ENCODE results near the gene KLC4.
"Not testable (repeated sequence)": the region's sequence is repeated elsewhere in the genome, so short reads cannot be mapped to it uniquely, and the experiment has no call there.

The KLC4 gene

GRCh38 chr6:43096451-43097097 is 37.1 kb downstream of the KLC4 start:
- DNase-seq, result peak; percentile 66

- no peak for DNase-seq
Measured at GRCh38 chr6:43097098-43097489, 37.7 kb downstream of the KLC4 start.

- no peak for DNase-seq
Measured at GRCh38 chr6:43097502-43097901, 38.1 kb downstream of the KLC4 start.

GRCh38 chr6:43101497-43101896 is 42.1 kb downstream of the KLC4 start:
- no peak for DNase-seq

- DNase-seq, result no peak
Measured at GRCh38 chr6:43103253-43103876, 43.9 kb downstream of the KLC4 start.

- DNase-seq, result no peak
Measured at GRCh38 chr6:43105538-43106222, 46.2 kb downstream of the KLC4 start.

- no peak for DNase-seq
Measured at GRCh38 chr6:43107344-43108062, 48.1 kb downstream of the KLC4 start.

- peak; percentile 79 for DNase-seq
Measured at GRCh38 chr6:43113431-43114260, 54.2 kb downstream of the KLC4 start.

GRCh38 chr6:43115365-43115764 is 55.9 kb downstream of the KLC4 start:
- no peak for DNase-seq

- not testable (repeated sequence) for DNase-seq
Measured at GRCh38 chr6:43117466-43117865, 58.0 kb downstream of the KLC4 start.

- no peak for DNase-seq
Measured at GRCh38 chr6:43119482-43119881, 60.1 kb downstream of the KLC4 start.

- DNase-seq, result no peak
Measured at GRCh38 chr6:43120101-43120763, 60.8 kb downstream of the KLC4 start.

- peak; percentile 60 for DNase-seq
Measured at GRCh38 chr6:43120944-43121913, 61.8 kb downstream of the KLC4 start.

GRCh38 chr6:43122146-43122545 is 62.7 kb downstream of the KLC4 start:
- no peak for DNase-seq

- peak; percentile 70 for DNase-seq
Measured at GRCh38 chr6:43123461-43124314, 64.3 kb downstream of the KLC4 start.

- no peak for DNase-seq
Measured at GRCh38 chr6:43124481-43124880, 65.0 kb downstream of the KLC4 start.

All from eye (tissue), 1 donor.